HG03175 (cell line): ENCODE results near the gene ZNF776.
"Not testable (repeated sequence)": the region's sequence is repeated elsewhere in the genome, so short reads cannot be mapped to it uniquely, and the experiment has no call there.

Experiments used
- ATAC-seq: cut with Tn5 transposase; IDR thresholded peaks from one replicate; pipeline ENCODE4 v1.9.1; 2021; ENCODE audit warnings: mild to moderate bottlenecking, moderate library complexity; ENCODE audit not compliant: unreplicated experiment

Gene ZNF776

GRCh38 chr19:57776764-57777296 lies 30.2 kb downstream of the ZNF776 start:
- no peak for ATAC-seq

GRCh38 chr19:57778336-57778735 lies 31.7 kb downstream of the ZNF776 start:
- ATAC-seq: no peak

- ATAC-seq: no peak
Observed at GRCh38 chr19:57779220-57779845, 32.7 kb downstream of the ZNF776 start.

- ATAC-seq: no peak
Observed at GRCh38 chr19:57786286-57786685, 39.7 kb downstream of the ZNF776 start.

GRCh38 chr19:57786906-57787305 lies 40.3 kb downstream of the ZNF776 start:
- no peak for ATAC-seq

- ATAC-seq: no peak
Observed at GRCh38 chr19:57788114-57788692, 41.6 kb downstream of the ZNF776 start.

- ATAC-seq: no peak
Observed at GRCh38 chr19:57789288-57789687, 42.7 kb downstream of the ZNF776 start.

- ATAC-seq: not testable (repeated sequence)
Observed at GRCh38 chr19:57796580-57796979, 50.0 kb downstream of the ZNF776 start.

- no peak for ATAC-seq
Observed at GRCh38 chr19:57800696-57801095, 54.1 kb downstream of the ZNF776 start.

GRCh38 chr19:57802269-57802668 lies 55.7 kb downstream of the ZNF776 start:
- no peak for ATAC-seq

- no peak for ATAC-seq
Observed at GRCh38 chr19:57803265-57803593, 56.6 kb downstream of the ZNF776 start.

GRCh38 chr19:57803594-57804325 lies 57.1 kb downstream of the ZNF776 start:
- no peak for ATAC-seq

GRCh38 chr19:57807541-57807940 lies 60.9 kb downstream of the ZNF776 start:
- ATAC-seq: no peak
